Neural cell (in vitro differentiated cells): Measurements from ENCODE around the gene PNMA6F. TPM values are rescaled to one million over a fixed set of nuclear protein-coding genes. Genes with fewer than 3 reads are reported as not detected.

Source experiments
- H2AFZ ChIP-seq: fragments of 200-600, 300-800 bp; sonication (generic), shearing (Covaris generic); 2 replicates; pipeline ENCODE4 v1.6.0; 2014; ENCODE audit warnings: low read depth, mild to moderate bottlenecking, antibody characterized with exemption, low read length, moderate library complexity
- H3F3A ChIP-seq: fragments of 200-600 bp; shearing (Covaris generic); 2 replicates; pipeline ENCODE4 v1.6.1; 2016; ENCODE audit warnings: mild to moderate bottlenecking, moderate library complexity, mixed read lengths, antibody characterized with exemption, low read length; ENCODE audit not compliant: insufficient read depth, poor library complexity, severe bottlenecking
- H3K27ac ChIP-seq: fragments of 200-600, 300-800 bp; sonication (generic), shearing (Covaris generic); 2 replicates; pipeline ENCODE4 v1.5.1; 2014; ENCODE audit warnings: mild to moderate bottlenecking, low read length, moderate library complexity
- H3K27me3 ChIP-seq: fragments of 300-800, 200-600 bp; sonication (generic), shearing (Covaris generic); 2 replicates; pipeline ENCODE4 v1.6.0; 2014; ENCODE audit warnings: mild to moderate bottlenecking, low read depth, low read length, moderate library complexity; ENCODE audit not compliant: insufficient read depth
- H3K36me3 ChIP-seq: fragments of 300-800, 200-600 bp; sonication (generic), shearing (Covaris generic); 2 replicates; pipeline ENCODE4 v1.5.1; 2014; ENCODE audit warnings: mild to moderate bottlenecking, antibody characterized with exemption, low read length, moderate library complexity; ENCODE audit not compliant: insufficient read depth
- H3K4me2 ChIP-seq: fragments of 300-800, 200-600 bp; sonication (generic), shearing (Covaris generic); 2 replicates; pipeline ENCODE4 v1.6.0; 2014; ENCODE audit warnings: mild to moderate bottlenecking, low read length
- H3K4me3 ChIP-seq: fragments of 300-800, 200-600 bp; sonication (generic), shearing (Covaris generic); 2 replicates; pipeline ENCODE4 v1.5.1; 2014; ENCODE audit warnings: mild to moderate bottlenecking, low read length, moderate library complexity
- H3K79me2 ChIP-seq: fragments of 200-600 bp; shearing (Covaris generic); replicated peaks from 2 replicates; pipeline ENCODE4 v1.6.0; 2014; ENCODE audit warnings: mild to moderate bottlenecking, low read length, moderate library complexity; ENCODE audit not compliant: insufficient read depth
- H3K9ac ChIP-seq: fragments of 300-800, 200-600 bp; sonication (generic), shearing (Covaris generic); 2 replicates; pipeline ENCODE4 v1.6.1; 2016; ENCODE audit warnings: mild to moderate bottlenecking, low read length, mixed read lengths
- H3K9me2 ChIP-seq: fragments of 200-600 bp; shearing (Covaris generic); 2 replicates; pipeline ENCODE4 v1.6.1; 2016; ENCODE audit warnings: mild to moderate bottlenecking, low read length, mixed read lengths; ENCODE audit not compliant: insufficient read depth
- H3K9me3 ChIP-seq: fragments of 200-600, 300-800 bp; sonication (generic), shearing (Covaris generic); 2 replicates; pipeline ENCODE4 v1.6.1; 2016; ENCODE audit warnings: mild to moderate bottlenecking, mixed run types, low read length, moderate library complexity, mixed read lengths
- H4K20me1 ChIP-seq: fragments of 200-600 bp; shearing (Covaris generic); 2 replicates; pipeline ENCODE4 v1.6.1; 2016; ENCODE audit warnings: mild to moderate bottlenecking, mixed run types; ENCODE audit not compliant: insufficient read depth
- EP300 ChIP-seq: fragments of 450-650 bp; conservative IDR thresholded peaks from 2 replicates; pipeline ENCODE4 v1.6.1; 2014; ENCODE audit warnings: antibody characterized with exemption, mild to moderate bottlenecking, moderate library complexity; ENCODE audit not compliant: poor library complexity, severe bottlenecking
- EZH2 ChIP-seq: fragments of 200-600, 300-800 bp; shearing (Covaris generic), sonication (generic); IDR thresholded peaks from 2 replicates; pipeline ENCODE4 v1.6.1; 2014; ENCODE audit warnings: antibody characterized with exemption, low read length, borderline replicate concordance, mild to moderate bottlenecking; ENCODE audit not compliant: insufficient read depth, poor library complexity, severe bottlenecking
- MXI1 ChIP-seq: fragments of 450-650 bp; conservative IDR thresholded peaks from 2 replicates; pipeline ENCODE4 v1.6.1; 2014; ENCODE audit warnings: antibody characterized with exemption, mild to moderate bottlenecking; ENCODE audit not compliant: poor library complexity, severe bottlenecking
- POLR2AphosphoS5 ChIP-seq: IDR thresholded peaks from 2 replicates; pipeline ENCODE4 v1.6.1; 2012
- RAD21 ChIP-seq: fragments of 450-650 bp; conservative IDR thresholded peaks from 2 replicates; pipeline ENCODE4 v1.6.1; 2014; ENCODE audit warnings: antibody characterized with exemption, mild to moderate bottlenecking, moderate library complexity
- SMC3 ChIP-seq: fragments of 450-650 bp; conservative IDR thresholded peaks from 2 replicates; pipeline ENCODE4 v1.6.1; 2014; ENCODE audit warnings: antibody characterized with exemption, mild to moderate bottlenecking, moderate library complexity; ENCODE audit not compliant: poor library complexity
- TAF1 ChIP-seq: IDR thresholded peaks from 2 replicates; pipeline ENCODE4 v1.6.1; 2012; ENCODE audit warnings: low read depth
- polyA plus RNA-seq: library from polyadenylated mRNA; depleted of rRNA; stranded (reverse); fragments of >200 nt; gene quantifications from 2 replicates; pipeline ENCODE4 v1.2.3, GENCODE V29; 2014
- TF ChIP-seq, protein P1 (sequence below): fragments of 450-650 bp; IDR thresholded peaks from 2 replicates; pipeline ENCODE4 v1.5.1; 2014; ENCODE audit warnings: antibody characterized with exemption, mild to moderate bottlenecking, moderate library complexity; ENCODE audit not compliant: poor library complexity, severe bottlenecking
- TF ChIP-seq, protein P2 (sequence below): IDR thresholded peaks from 2 replicates; pipeline ENCODE4 v1.6.1; 2012; ENCODE audit warnings: borderline replicate concordance

Gene PNMA6F
- polyA plus RNA-seq, 1 donor from 2014 or later = 0.77 TPM

DNA sequence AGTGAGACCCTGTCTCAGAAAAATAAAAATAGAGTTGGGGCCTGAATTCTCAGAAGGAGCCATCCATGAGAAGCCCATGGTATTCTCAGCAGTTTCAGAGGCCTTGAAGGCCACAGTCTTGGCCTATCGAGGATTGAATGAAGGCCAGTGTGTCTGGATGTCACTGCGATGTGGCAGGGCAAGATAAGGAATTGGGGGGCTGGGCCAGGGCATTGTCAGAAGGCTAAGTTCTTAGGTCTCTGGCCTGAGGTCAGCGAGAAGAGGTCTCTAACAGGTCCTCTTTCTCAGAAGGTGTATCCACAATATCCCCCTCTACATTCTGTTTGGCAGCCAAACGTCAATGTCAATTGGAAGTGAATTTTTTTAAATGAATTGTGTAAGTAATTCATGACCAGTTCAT lies 18.1 kb upstream of the PNMA6F start:
- Histone ChIP-seq H3K79me2 (peaks cover 11% of the 10 kb centered on the region), H3K9me2 (no peaks in the 10 kb centered on the region), H2AFZ (no peak overlapping the region), H3K27ac (no peak overlapping the region), H3K9ac (no peak overlapping the region), H3K36me3 (no peaks in the 10 kb centered on the region), H4K20me1 (no peaks in the 10 kb centered on the region), H3F3A (no peaks in the 10 kb centered on the region), H3K27me3 (no peaks in the 10 kb centered on the region), H3K9me3 (no peaks in the 10 kb centered on the region), H3K4me3 (no peak overlapping the region), H3K4me2 (no peak overlapping the region)
- TF ChIP-seq RAD21 = no peak
- no peak for TF ChIP-seq EZH2
- TF ChIP-seq, protein P1, sequence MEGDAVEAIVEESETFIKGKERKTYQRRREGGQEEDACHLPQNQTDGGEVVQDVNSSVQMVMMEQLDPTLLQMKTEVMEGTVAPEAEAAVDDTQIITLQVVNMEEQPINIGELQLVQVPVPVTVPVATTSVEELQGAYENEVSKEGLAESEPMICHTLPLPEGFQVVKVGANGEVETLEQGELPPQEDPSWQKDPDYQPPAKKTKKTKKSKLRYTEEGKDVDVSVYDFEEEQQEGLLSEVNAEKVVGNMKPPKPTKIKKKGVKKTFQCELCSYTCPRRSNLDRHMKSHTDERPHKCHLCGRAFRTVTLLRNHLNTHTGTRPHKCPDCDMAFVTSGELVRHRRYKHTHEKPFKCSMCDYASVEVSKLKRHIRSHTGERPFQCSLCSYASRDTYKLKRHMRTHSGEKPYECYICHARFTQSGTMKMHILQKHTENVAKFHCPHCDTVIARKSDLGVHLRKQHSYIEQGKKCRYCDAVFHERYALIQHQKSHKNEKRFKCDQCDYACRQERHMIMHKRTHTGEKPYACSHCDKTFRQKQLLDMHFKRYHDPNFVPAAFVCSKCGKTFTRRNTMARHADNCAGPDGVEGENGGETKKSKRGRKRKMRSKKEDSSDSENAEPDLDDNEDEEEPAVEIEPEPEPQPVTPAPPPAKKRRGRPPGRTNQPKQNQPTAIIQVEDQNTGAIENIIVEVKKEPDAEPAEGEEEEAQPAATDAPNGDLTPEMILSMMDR = no peak
- TF ChIP-seq POLR2AphosphoS5 = no peak
- TF ChIP-seq MXI1 = no peak
- TF ChIP-seq TAF1 = no peak
- no peak for TF ChIP-seq SMC3
- TF ChIP-seq, protein P2, sequence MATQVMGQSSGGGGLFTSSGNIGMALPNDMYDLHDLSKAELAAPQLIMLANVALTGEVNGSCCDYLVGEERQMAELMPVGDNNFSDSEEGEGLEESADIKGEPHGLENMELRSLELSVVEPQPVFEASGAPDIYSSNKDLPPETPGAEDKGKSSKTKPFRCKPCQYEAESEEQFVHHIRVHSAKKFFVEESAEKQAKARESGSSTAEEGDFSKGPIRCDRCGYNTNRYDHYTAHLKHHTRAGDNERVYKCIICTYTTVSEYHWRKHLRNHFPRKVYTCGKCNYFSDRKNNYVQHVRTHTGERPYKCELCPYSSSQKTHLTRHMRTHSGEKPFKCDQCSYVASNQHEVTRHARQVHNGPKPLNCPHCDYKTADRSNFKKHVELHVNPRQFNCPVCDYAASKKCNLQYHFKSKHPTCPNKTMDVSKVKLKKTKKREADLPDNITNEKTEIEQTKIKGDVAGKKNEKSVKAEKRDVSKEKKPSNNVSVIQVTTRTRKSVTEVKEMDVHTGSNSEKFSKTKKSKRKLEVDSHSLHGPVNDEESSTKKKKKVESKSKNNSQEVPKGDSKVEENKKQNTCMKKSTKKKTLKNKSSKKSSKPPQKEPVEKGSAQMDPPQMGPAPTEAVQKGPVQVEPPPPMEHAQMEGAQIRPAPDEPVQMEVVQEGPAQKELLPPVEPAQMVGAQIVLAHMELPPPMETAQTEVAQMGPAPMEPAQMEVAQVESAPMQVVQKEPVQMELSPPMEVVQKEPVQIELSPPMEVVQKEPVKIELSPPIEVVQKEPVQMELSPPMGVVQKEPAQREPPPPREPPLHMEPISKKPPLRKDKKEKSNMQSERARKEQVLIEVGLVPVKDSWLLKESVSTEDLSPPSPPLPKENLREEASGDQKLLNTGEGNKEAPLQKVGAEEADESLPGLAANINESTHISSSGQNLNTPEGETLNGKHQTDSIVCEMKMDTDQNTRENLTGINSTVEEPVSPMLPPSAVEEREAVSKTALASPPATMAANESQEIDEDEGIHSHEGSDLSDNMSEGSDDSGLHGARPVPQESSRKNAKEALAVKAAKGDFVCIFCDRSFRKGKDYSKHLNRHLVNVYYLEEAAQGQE = no peak
- no peak for TF ChIP-seq EP300

DNA sequence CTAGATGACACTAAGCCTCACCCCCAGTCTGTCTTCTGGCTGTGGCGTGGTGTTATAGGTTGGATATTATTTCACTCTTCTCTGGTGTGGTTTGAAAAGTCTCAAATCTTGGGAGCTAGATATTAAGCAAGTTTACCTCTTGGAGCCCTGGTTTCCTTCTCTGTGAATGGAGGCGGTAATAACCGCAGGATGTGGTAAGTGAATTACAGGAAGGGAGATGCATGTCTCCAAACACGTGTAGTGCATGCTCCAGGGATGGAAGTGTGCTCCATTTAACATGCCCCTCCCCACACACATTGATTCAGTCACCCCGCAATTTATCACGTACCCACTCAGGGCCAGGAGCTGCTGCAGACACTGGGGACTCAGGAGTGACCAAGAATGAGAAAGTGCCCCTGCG lies 17.3 kb upstream of the PNMA6F start:
- H2AFZ ChIP-seq = no peak overlapping the region
- TF ChIP-seq MXI1 (no peak), TAF1 (no peak), EZH2 (no peak), EP300 (no peak), SMC3 (no peak), POLR2AphosphoS5 (no peak), RAD21 (no peak)
- TF ChIP-seq, protein P1 = no peak
- TF ChIP-seq, protein P2 = no peak
- no peak overlapping the region for H3K4me2 ChIP-seq
- H3K79me2 ChIP-seq = peaks cover 11% of the 10 kb centered on the region
- no peak overlapping the region for H3K27ac ChIP-seq
- H3F3A ChIP-seq = no peaks in the 10 kb centered on the region
- H3K9ac ChIP-seq = no peak overlapping the region
- no peak overlapping the region for H3K4me3 ChIP-seq
- no peaks in the 10 kb centered on the region for H3K9me2 ChIP-seq
- no peaks in the 10 kb centered on the region for H3K27me3 ChIP-seq
- no peaks in the 10 kb centered on the region for H3K9me3 ChIP-seq
- no peaks in the 10 kb centered on the region for H4K20me1 ChIP-seq
- H3K36me3 ChIP-seq = no peaks in the 10 kb centered on the region
